ENCODE results near the gene SMPDL3A. TPM values are rescaled to one million over a fixed set of nuclear protein-coding genes. Genes with fewer than 3 reads are reported as not detected.

Gene SMPDL3A
- total RNA-seq, 4 donors from 2014 or later: 12.6 to 23.8 (median 14.4) TPM

DNA sequence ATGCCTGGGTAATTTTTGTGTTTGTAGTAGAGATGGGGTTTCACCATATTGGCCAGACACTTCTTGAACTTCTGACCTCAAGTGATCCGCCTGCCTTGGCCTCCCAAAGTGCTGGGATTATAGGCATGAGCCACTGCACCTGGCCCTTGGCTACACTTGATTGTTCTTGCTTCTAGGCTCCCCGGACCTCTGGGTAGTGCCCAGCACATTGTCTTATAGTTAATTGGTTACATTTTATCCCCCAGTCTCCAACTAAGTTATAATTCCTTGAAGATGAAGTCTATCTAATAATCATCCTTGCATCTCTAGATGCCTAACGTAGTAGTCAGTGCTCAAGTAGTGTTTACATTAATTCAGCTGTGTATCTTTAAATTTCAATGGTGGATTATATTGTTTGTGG is 11.8 kb downstream of the SMPDL3A start:
- Histone ChIP-seq H3K9me3 (no peaks in the 10 kb centered on the region), H3K4me3 (replicated peaks in 1 of 3) (no peak overlapping the region), H3K27me3 (no peaks in the 10 kb centered on the region), H3K4me1 (no peaks in the 10 kb centered on the region), H3K36me3 (no peaks in the 10 kb centered on the region), H3K27ac (no peak overlapping the region)
- TF ChIP-seq CTCF (IDR thresholded peaks at IDR 0.05) (no peak), POLR2A (IDR thresholded peaks at IDR 0.05) (no peak)
- WGBS, 2 donors: 67 to 92% methylated on average over 3 of the region's 3 CpGs
- DNase-seq: no peak
- intact Hi-C loops (cut with DNase I): no loop called here

- Histone ChIP-seq H3K4me1 (no peaks in the 10 kb centered on the region), H3K36me3 (no peaks in the 10 kb centered on the region), H3K27ac (no peak overlapping the region), H3K27me3 (no peaks in the 10 kb centered on the region), H3K9me3 (no peaks in the 10 kb centered on the region), H3K4me3 (replicated peaks in 1 of 3) (no peak overlapping the region)
- 81 to 87% methylated on average over 1 of the region's 1 CpG for WGBS, 2 donors
- intact Hi-C loops (cut with DNase I): no loop called here
- no peak for TF ChIP-seq POLR2A (IDR thresholded peaks at IDR 0.05)
- TF ChIP-seq CTCF (IDR thresholded peaks at IDR 0.05): no peak
- no peak for DNase-seq
These were observed 12.3 kb downstream of the SMPDL3A start for GRCh38 chr6:122801397-122801796.

DNA sequence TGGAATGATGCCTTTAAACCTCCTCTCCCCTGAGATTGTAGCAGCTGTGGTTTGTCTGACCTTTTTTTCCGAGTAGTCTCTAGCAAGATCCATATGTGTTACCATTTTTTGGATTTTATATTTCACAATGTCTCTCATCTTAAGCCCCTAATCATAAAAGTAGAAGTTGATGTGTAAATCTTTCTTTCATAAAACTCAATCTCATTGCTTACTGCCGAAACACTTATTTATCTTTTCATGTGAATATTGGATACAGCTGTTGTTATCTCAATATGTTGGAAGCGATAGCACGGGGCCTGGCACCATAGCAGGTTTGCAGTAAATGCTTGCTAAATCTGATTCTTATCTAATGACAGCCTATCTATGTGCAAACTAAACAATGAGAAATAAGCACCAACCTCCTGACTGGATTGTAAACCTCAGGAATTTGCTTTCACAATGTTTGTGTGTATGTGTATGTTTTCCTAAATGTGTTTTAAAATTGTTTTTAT is 14.2 kb downstream of the SMPDL3A start:
- DNase-seq: no peak
- Histone ChIP-seq H3K4me1 (no peaks in the 10 kb centered on the region), H3K36me3 (no peaks in the 10 kb centered on the region), H3K9me3 (no peaks in the 10 kb centered on the region), H3K27ac (no peak overlapping the region), H3K27me3 (no peaks in the 10 kb centered on the region), H3K4me3 (replicated peaks in 1 of 3) (no peak overlapping the region)
- intact Hi-C loops (cut with DNase I): no loop called here
- WGBS, 2 donors: 20% methylated on average over 4 of the region's 4 CpGs
- TF ChIP-seq CTCF (IDR thresholded peaks at IDR 0.05) (no peak), POLR2A (IDR thresholded peaks at IDR 0.05) (no peak)

GRCh38 chr6:122804962-122805485 is 16.0 kb downstream of the SMPDL3A start:
- TF ChIP-seq POLR2A (IDR thresholded peaks at IDR 0.05) (no peak), CTCF (IDR thresholded peaks at IDR 0.05) (no peak)
- Histone ChIP-seq H3K4me3 (replicated peaks in 1 of 3) (no peak overlapping the region), H3K27me3 (no peaks in the 10 kb centered on the region), H3K36me3 (no peaks in the 10 kb centered on the region), H3K9me3 (no peaks in the 10 kb centered on the region), H3K27ac (no peak overlapping the region), H3K4me1 (no peaks in the 10 kb centered on the region)
- DNase-seq: no peak
- intact Hi-C loops (cut with DNase I): no loop called here
- 75 to 80% methylated on average over 5 of the region's 5 CpGs for whole genome bisulfite sequencing, 2 donors

GRCh38 chr6:122806291-122806690 is 17.2 kb downstream of the SMPDL3A start:
- no peak for DNase-seq
- Histone ChIP-seq H3K4me1 (no peaks in the 10 kb centered on the region), H3K36me3 (no peaks in the 10 kb centered on the region), H3K9me3 (no peaks in the 10 kb centered on the region), H3K4me3 (replicated peaks in 1 of 3) (no peak overlapping the region), H3K27me3 (no peaks in the 10 kb centered on the region), H3K27ac (no peak overlapping the region)
- TF ChIP-seq CTCF (IDR thresholded peaks at IDR 0.05): no peak
- TF ChIP-seq POLR2A (IDR thresholded peaks at IDR 0.05): no peak
- WGBS, 2 donors: 90% methylated on average over 2 of the region's 2 CpGs
- intact Hi-C loops (cut with DNase I): no loop called here

Measured in thyroid gland (tissue), 4 donors.